Measurements from ENCODE around the gene ZNF70.
A peak's percentile ranks its signal among the peaks of the same experiment; 100 is the strongest.

Gene ZNF70

DNA sequence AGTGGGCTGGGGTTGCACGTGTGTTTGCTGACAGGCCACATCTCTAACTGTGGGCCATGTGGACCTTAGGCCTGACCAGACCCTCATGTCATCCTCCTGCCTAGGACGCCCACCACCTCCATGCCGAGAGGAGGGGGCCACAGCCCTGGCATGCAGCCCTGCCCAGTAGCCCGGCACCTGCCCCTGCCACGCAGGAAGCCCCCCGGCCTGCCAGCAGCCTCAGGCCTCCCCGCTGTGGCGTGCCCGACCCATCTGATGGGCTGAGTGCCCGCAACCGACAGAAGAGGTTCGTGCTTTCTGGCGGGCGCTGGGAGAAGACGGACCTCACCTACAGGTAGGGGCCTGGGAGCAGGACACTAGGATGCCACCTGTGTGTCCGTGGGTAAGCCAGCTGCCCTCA is 28.2 kb upstream of the ZNF70 start:
- DNase-seq (ENCODE audit: low read depth): no peak

GRCh38 chr22:23778577-23778900 is 27.6 kb upstream of the ZNF70 start:
- no peak for DNase-seq (ENCODE audit: low read depth)

GRCh38 chr22:23777776-23778576 is 27.1 kb upstream of the ZNF70 start:
- no peak for DNase-seq (ENCODE audit: low read depth)

DNA sequence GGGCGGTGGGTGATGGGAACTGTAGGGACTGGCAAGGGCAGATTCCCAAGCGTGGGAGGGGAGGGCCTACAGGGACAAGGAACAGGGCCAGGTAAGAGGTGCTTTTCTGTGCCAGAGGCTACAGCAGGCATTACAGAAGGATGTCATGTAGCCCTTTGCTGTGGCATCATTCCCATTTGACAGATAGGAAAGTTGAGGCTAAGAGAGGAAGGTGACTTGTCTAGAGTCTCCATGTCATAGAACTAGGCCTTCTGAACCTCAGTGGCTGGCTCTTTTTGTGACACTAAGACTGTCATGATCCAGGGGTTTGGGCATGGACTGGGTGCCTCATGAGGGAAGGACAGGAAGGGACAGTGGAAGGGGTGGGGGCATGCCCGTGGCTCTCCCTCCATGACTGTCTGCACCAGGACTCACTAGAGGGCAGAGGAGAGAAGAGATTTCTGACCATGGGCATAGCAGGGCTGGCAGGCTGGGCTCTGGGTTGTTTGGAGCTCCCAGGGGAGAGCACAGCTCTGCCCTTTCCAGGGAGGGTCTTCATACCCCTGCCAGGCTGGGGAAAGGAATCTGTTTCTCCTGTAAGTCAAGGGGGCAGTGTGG is 25.0 kb upstream of the ZNF70 start:
- no peak for DNase-seq (ENCODE audit: low read depth)

DNA sequence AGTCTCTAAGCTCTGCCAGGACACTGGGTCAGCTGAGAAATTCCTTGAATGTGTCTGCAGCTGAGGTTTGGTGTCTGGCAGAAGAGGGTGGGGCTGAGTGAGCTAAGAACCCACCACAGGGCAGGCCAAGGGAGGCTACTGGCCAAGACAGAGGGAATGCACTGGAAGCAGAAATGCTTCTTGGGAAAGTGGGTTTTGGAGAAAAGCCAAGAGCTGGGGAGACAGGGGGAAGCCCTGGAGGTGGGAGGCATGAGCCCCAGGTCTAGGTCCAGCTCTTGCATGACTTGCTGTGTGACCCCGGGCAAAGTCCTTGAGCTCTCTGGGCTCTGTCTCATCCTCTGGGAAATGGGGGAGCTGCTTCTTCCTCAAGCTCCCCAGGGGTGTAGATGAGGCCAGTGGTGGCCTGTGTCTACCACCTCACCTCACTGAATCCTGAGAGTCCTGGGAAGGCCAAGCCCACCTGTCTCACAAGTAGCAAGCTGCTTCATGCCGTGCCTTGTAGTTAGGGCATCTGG is 24.1 kb upstream of the ZNF70 start:
- no peak for DNase-seq (ENCODE audit: low read depth)

DNA sequence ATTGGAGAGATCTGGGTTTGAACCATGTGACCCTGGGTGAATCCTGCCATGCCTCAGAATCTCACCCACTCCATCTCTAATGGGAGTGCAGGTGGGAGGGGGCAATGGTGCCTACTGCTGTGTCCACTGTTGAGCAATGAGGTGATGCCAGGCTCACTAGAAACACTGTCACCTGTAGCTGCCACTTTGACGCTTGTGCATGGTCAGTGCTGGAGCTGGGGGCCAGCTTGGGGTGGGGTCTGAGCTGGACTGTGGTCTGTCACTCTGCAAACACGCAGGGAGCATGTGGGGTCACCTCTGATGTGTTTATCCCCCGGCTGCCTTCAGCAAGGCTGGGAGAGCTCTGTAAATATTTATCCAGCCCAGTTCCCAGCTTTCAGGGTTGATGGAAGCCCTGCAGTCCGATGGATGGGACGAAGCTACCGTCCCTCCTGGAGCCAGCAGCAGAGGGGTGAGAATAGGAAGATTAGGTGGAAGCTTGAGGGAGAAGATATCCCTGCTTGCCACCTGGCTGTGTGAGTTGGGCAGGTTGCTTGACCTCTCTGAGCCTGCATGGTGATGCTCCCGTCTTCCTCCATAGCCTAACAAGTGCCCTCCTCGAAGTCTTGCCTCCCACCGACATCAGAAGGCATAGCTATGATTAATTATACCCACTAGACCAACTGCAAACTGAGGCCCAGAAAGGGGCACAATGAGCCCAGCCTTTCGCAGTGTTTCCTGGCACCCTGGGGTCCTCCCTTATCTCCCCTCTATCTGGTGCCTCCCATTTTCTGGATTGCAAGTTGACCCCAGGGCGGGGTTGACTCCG is 23.4 kb upstream of the ZNF70 start:
- no peak for DNase-seq (ENCODE audit: low read depth)

- no peak for DNase-seq (ENCODE audit: low read depth)
Measured at GRCh38 chr22:23773483-23774113, 22.7 kb upstream of the ZNF70 start.

DNA sequence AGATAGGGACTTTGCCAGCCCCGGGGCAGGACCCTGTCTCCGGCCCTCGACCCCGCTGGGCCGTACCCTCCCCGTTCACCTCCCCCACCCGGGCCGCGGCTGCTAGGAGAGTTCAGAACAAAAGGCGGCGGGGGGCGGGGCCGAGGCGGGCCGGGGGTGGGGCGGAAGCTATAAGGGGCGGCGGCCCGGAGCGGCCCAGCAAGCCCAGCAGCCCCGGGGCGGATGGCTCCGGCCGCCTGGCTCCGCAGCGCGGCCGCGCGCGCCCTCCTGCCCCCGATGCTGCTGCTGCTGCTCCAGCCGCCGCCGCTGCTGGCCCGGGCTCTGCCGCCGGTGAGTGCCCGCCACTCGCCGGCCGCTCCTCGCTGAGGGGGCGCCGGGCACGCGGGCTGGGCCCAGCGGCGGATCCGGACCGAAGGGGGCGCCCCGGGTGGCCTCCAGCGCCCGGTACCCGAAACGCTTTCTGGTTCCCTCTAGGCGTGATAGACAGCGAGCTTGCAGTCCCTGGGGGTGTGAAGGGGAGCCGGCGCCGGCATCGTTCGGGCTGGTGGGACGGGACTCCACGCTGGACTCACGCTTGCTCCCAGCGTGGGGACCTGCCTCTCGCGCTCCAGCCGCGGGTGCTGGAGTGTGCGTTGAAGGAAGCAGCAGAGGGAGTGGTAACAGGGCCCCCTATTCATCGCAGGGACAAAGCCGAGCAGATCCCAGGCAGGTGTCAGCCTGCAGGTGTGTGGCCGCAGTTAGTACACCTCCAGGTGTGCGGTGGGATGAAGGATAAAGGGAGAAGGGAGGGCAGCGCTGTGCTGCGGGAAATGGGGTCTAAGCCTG is 21.9 kb upstream of the ZNF70 start, which contains the start of gene MMP11:
MMP11 (plus strand) TSS at position 201 of the 825 bp plus-strand sequence; CDS start at position 223, 22 bp downstream.
- DNase-seq (ENCODE audit: low read depth): no peak

GRCh38 chr22:23772315-23772648 is 21.4 kb upstream of the ZNF70 start:
- no peak for DNase-seq (ENCODE audit: low read depth)

GRCh38 chr22:23769321-23769965 is 18.5 kb upstream of the ZNF70 start:
- DNase-seq (ENCODE audit: low read depth): no peak

DNA sequence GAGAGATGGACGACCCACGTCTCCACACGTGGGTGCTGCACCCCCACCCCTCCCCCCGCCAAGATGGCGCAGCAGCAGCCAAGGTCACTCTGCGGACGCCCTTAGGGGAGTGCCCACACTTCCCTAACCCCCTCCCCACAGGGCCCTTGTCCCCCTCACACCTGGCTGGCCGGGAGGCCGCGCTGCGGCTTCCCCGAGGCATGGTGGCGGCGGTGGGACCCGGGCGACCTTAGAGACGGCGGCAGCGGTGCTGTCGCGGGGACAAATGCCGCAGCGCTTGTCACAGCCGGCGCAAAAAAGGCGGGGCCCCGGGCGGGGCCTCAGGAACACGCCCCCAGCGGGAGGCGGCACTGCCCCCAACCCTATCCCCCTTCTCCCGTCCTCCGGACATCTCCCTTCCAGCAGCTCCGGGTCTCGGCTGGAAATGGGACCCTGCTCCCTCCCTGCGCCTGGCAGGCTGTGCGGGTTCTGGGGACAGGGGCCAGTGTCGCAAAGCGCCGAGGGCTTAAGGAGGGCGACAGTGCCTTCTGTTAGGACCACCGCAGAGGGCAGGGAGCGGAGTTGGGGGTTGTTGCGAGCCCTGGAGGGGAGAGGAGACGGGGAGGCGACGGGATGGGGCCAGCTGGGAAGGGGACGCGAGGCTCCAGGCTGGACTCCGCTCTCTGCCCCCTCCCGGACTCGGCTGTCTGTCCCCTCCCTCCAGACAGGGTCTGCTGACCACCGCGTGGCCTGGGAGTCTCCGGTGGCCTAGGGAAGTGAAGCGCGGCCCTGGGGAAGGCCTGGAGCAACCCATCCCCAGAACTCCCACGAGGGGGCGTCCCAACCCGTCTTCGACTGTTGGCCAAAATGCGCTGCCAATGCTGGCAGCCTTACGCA is 17.0 kb upstream of the ZNF70 start, which contains the start of gene CHCHD10:
CHCHD10 (minus strand) TSS at position 300 of the 876 bp plus-strand sequence; CDS start at position 202, 98 bp downstream.
- peak; percentile 50 for DNase-seq (ENCODE audit: low read depth)

DNA sequence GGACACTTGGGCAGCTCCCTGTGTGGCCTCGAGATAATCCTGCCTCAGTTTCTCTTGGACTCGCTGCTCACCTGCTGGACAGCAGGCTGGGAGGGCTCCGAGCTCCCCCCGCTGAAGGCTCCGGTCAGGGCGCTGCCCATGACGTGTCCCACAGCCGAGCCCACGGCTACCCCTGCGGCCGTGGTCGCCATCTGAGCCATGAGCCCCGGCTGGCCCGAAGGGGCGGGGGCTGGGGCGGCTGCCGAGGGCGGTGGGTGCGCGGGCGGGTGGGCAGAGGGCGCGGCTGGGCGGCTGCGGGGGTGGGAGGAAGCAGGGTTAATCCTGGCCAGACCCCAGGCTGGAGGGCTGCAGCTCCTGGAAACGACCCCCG is 16.4 kb upstream of the ZNF70 start:
- DNase-seq (ENCODE audit: low read depth): no peak

DNA sequence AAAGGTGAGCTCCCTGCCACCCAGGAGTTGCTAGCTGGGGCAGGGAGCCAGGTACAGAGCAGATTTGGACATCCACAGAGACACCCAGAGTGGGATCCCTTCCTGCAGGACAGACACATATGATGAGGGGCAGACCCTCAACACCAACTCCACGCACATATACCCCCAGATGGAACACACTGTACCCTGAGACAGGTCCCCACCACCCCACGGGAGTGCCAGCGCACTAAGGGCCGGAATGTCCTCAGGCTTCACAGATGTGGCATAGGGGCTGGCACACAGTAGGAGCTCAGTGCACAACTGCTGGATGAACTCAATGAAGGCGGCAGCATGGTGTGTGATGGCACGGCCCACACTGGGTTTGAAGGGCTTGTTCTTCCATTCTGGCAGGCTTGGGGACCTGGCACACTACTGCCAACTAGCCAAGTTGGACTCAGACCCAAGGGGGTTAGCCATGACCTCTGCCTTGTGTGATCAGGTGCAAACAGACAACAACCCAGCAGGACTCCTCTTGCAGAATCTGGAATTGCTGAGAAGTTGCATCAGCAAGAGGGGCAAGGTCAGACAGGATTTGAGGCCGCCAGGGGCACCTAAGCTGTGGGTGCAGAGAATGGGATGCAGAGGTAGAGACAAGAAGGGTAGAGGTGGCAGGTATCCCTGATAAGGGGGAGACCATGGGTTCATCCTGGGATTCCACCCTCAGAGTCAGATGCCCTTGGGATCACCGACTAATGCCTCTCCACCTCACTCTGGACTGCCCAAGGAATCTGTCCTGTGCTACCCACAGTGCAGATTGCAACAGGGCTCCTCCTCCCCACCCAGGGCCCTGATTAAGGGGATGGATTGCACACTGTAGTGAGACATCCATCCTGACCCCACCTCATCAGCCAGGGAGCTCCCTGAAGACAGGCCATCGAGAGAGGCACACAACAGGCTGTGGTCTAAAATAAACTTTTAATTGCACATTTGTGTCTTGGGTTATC is 14.3 kb upstream of the ZNF70 start:
- DNase-seq (ENCODE audit: low read depth): no peak

DNA sequence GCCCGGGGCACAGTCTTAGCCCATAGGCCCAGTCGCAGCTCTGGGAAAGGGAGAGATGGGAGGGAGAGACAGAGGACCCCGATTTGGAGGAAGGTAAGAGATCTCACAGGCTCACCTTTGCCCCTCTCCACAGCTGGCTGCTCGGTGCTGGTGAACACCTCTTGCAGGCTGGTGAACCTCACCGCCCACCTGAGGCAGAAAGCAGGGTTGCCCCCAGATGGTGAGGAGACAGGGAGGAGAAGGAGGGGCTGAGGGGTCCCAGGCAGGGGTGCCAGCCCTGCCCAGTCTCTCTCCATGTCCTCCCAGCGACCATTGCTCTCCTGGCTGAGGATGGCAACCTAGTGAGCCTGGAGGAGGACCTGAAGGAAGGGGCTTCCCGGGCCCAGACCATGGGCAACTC is 13.0 kb upstream of the ZNF70 start:
- DNase-seq (ENCODE audit: low read depth): no peak

- no peak for DNase-seq (ENCODE audit: low read depth)
Measured at GRCh38 chr22:23763579-23763945, 12.7 kb upstream of the ZNF70 start.

- no peak for DNase-seq (ENCODE audit: low read depth)
Measured at GRCh38 chr22:23762842-23763578, 12.1 kb upstream of the ZNF70 start, which contains the start of gene C22orf15. Gene C22orf15 (plus strand): TSS chr22:23762990. CDS start chr22:23763307, 317 bp downstream.

- no peak for DNase-seq (ENCODE audit: low read depth)
Measured at GRCh38 chr22:23760056-23760455, 9.1 kb upstream of the ZNF70 start.

GRCh38 chr22:23759566-23759965 is 8.7 kb upstream of the ZNF70 start:
- DNase-seq (ENCODE audit: low read depth): no peak
